GM12878 (cell line): Measurements from ENCODE around the gene RANBP1.

Experiments
- POLR2A ChIP-seq: IDR thresholded peaks from 2 replicates; pipeline ENCODE4 v1.6.1; 2011; ENCODE audit warnings: low read depth, mild to moderate bottlenecking, low read length
- TF ChIP-seq, protein P1 (sequence below): IDR thresholded peaks from 2 replicates; pipeline ENCODE4 v1.6.1; 2011; ENCODE audit warnings: low read depth, low read length, improper control_type of control experiment, borderline replicate concordance

DNA sequence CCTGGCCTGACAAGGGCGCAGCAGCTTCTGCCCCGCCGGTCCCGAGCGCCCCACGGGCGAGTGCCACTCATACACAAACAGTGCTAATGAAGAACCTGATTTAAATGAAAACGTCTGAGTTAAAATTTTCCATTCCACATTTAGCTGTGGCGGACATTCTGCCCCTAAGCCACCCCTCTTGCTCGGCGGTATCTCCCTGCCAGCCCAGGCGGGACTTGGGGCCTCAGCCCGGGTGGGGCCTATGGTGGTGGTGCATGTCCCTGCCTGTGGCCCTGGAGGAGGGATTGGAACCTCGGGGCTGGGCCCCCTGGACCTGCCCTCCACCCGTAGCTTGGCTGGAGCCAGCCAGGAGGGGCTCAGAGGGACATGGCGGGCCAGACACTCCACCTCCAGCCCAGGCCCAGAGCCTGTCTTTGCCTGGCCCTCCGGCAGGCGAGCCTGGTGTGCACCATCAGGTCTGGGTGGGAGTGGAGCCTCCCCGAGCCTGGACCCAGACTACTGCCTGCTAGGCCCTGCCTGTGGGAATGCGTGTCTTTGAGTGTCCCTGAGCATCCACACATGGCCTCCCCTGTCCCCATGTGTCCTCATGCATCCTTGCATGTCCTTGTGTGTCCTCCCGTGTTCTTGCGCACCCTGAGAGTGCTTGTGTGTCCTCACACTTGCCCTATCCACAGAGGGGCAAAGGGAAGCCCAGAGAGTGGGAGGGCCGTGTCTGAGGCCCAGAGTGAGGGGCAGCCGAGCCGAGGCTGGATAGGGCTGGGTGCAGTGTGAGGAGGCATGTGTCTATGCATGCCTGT is 20.1 kb downstream of the RANBP1 start:
- TF ChIP-seq, protein P1, sequence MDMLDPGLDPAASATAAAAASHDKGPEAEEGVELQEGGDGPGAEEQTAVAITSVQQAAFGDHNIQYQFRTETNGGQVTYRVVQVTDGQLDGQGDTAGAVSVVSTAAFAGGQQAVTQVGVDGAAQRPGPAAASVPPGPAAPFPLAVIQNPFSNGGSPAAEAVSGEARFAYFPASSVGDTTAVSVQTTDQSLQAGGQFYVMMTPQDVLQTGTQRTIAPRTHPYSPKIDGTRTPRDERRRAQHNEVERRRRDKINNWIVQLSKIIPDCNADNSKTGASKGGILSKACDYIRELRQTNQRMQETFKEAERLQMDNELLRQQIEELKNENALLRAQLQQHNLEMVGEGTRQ, result no peak
- no peak for TF ChIP-seq POLR2A
